SU-DHL-6 (cell line): ENCODE data around the gene SHISA7.

Experiments
- EZH2phosphoT487 ChIP-seq: fragments of 200-600 bp; sonication (generic), shearing (Covaris generic); conservative IDR thresholded peaks from 2 replicates; pipeline ENCODE4 v1.6.1; 2018; ENCODE audit warnings: mild to moderate bottlenecking, antibody characterized with exemption, low read length, moderate library complexity, mixed read lengths
- TF ChIP-seq, protein P1 (sequence below): fragments of 200-600 bp; sonication (generic); IDR thresholded peaks from one replicate; pipeline ENCODE4 v1.5.1; 2017; ENCODE audit warnings: antibody characterized with exemption, mild to moderate bottlenecking, low read length, moderate library complexity; ENCODE audit not compliant: insufficient read depth, poor library complexity, severe bottlenecking

DNA sequence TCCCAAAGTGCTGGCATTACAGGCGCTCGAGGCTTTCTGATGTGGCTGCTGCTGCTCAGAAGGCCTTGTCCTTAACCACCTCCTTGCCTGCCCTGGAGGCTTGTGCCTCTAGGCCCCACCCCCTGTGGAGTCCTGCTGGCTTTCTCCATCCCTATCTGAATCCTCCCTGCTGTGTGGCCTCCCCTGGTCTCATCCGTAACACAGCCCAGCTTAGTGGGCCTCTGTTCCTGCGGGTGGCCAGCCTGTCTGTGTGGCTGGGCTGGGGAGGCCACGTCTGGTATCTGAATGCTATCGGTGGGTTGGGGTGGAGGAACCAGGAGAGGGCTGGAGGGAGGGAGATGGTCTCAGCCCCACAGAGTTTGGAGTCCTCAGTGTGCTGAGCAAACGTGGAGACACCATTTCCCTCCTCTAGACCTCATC is 52.6 kb downstream of the SHISA7 start:
- TF ChIP-seq, protein P1, sequence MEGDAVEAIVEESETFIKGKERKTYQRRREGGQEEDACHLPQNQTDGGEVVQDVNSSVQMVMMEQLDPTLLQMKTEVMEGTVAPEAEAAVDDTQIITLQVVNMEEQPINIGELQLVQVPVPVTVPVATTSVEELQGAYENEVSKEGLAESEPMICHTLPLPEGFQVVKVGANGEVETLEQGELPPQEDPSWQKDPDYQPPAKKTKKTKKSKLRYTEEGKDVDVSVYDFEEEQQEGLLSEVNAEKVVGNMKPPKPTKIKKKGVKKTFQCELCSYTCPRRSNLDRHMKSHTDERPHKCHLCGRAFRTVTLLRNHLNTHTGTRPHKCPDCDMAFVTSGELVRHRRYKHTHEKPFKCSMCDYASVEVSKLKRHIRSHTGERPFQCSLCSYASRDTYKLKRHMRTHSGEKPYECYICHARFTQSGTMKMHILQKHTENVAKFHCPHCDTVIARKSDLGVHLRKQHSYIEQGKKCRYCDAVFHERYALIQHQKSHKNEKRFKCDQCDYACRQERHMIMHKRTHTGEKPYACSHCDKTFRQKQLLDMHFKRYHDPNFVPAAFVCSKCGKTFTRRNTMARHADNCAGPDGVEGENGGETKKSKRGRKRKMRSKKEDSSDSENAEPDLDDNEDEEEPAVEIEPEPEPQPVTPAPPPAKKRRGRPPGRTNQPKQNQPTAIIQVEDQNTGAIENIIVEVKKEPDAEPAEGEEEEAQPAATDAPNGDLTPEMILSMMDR = no peak
- TF ChIP-seq EZH2phosphoT487 = no peak
